Ovary (tissue), 9 donors: ENCODE data around the gene PREB. TPM values are rescaled to one million over a fixed set of nuclear protein-coding genes. Genes with fewer than 3 reads are reported as not detected.
A peak's percentile ranks its signal among the peaks of the same experiment; 100 is the strongest.

Source experiments
- DNase-seq, 5 donors: peaks; one replicate each; pipeline ENCODE4 v3.0.0-alpha.2; 2019 to 2020
- H3K27ac ChIP-seq, 2 donors: fragments of 200-600 bp; one replicate each; pipeline versions ENCODE4 v1.5.1 to v1.8.0; 2019 to 2022
- H3K27me3 ChIP-seq: fragments of 200-600 bp; one replicate; pipeline ENCODE4 v1.8.0; 2022
- H3K36me3 ChIP-seq: fragments of 200-600 bp; sonication (generic); one replicate; pipeline ENCODE4 v1.5.1; 2019
- H3K4me1 ChIP-seq: one replicate; pipeline ENCODE4 v1.8.1; 2013; ENCODE audit warnings: mild to moderate bottlenecking, moderate library complexity; ENCODE audit not compliant: insufficient read depth
- H3K4me3 ChIP-seq: fragments of 200-600 bp; sonication (generic); one replicate; pipeline ENCODE4 v1.5.1; 2017
- H3K9me3 ChIP-seq, 2 donors: fragments of 200-600 bp in 1 of 2; sonication (generic) in 1 of 2; one replicate each; pipeline versions ENCODE4 v1.5.1 to v1.8.1; 2013 to 2019; ENCODE audit warnings: mild to moderate bottlenecking in 1 of 2, moderate library complexity in 1 of 2
- EP300 ChIP-seq: sonication (generic); formaldehyde crosslinking; IDR thresholded peaks from one replicate; pipeline ENCODE4 v1.6.1; 2017; ENCODE audit warnings: antibody characterized with exemption
- POLR2A ChIP-seq: fragments of 450-650 bp; IDR thresholded peaks from one replicate; pipeline ENCODE4 v1.6.1; 2017; ENCODE audit warnings: antibody characterized with exemption, mild to moderate bottlenecking, moderate library complexity
- WGBS, 3 donors: extraction: QIAGEN DNeasy Blood & Tissue Kit in 1 of 3; methylation state at CpG; one replicate each; pipeline versions ENCODE4 v1.1.5 to v1.1.7; 2013 to 2017; 5-methylcytosine and 5-hydroxymethylcytosine counted together
- intact Hi-C, 4 donors: fragments of 100-400 bp; cut with DNase I; formaldehyde crosslinking; loops; one replicate each; pipeline versions ENCODE4 v1.11.0 to v1.15.1; 2022 to 2023
- polyA plus RNA-seq, 2 donors: library from polyadenylated mRNA; stranded (reverse); fragments of 200-250 nt in 1 of 2; fragments of 350-450 nt in 1 of 2; fragmentation: Illumina TruSeq in 1 of 2; extraction: RNeasy Lipid Tissue Mini Kit (QIAGEN cat#74804) in 1 of 2; gene quantifications; one replicate each; pipeline ENCODE4 v1.2.3, GENCODE V29; 2013 to 2014
- total RNA-seq, 7 donors: library from RNA; depleted of rRNA in 2 of 7; stranded (reverse); fragments of >200 nt in 2 of 7; fragmentation: NEBNext Ultra II Directional in 3 of 7; extraction: Animal tissue kit (Norgen Biotek cat#: 25700) in 3 of 7; gene quantifications; one replicate each; pipeline versions ENCODE4 v1.1.0 to v1.2.4, GENCODE V29; 2016 to 2023
- TF ChIP-seq, protein P1 (sequence below), 3 donors: fragments of 450-650 bp in 2 of 3; fragments of 200-600 bp in 1 of 3; IDR thresholded peaks; one replicate each; pipeline versions ENCODE4 v1.5.1 to v1.8.0; 2016 to 2022; ENCODE audit warnings: antibody characterized with exemption in 3 of 3, mild to moderate bottlenecking in 1 of 3
- donor health status: DM: no; HTN: no; CAD: no; lungs with moderate emphysema.
- donor health status: DM: no; HTN: no; CAD: no.
- donor health status: Bipolar disorder and iron deficiency.
- donor health status: DM: yes; HTN: yes; CAD: no.
- donor health status: DM: no; HTN: no; CAD: no.
- donor health status: DM: yes; HTN: yes; CAD: no.

PREB gene
- total and polyA plus RNA-seq, 9 donors: 42.7 to 113 (median 67.2) TPM

DNA sequence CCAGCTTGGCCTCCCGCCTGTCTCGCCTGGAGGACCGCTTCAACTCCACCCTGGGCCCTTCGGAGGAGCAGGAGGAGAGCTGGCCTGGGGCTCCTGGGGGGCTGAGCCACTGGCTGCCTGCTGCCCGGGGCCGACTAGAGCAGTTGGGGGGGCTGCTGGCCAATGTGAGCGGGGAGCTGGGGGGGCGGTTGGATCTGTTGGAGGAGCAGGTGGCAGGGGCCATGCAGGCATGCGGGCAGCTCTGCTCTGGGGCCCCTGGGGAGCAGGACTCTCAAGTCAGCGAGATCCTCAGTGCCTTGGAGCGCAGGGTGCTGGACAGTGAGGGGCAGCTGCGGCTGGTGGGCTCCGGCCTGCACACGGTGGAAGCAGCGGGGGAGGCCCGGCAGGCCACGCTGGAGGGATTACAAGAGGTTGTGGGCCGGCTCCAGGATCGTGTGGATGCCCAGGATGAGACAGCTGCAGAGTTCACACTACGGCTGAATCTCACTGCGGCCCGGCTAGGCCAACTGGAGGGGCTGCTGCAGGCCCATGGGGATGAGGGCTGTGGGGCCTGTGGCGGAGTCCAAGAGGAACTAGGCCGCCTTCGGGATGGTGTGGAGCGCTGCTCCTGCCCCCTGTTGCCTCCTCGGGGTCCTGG is 51.5 kb downstream of the PREB start:
- 63 to 68% (median 65%) methylated on average over 27 of the region's 27 CpGs for WGBS, 3 donors
- Histone ChIP-seq H3K9me3 (no peaks in the 10 kb centered on the region), H3K27me3 (no peaks in the 10 kb centered on the region), H3K36me3 (no peaks in the 10 kb centered on the region), H3K4me1 (peaks cover 16% of the 10 kb centered on the region), H3K4me3 (no peak overlapping the region), H3K27ac (no peak overlapping the region)
- DNase-seq: peak in 2 of 5 donors; percentile 25 to 48
- TF ChIP-seq, protein P1, sequence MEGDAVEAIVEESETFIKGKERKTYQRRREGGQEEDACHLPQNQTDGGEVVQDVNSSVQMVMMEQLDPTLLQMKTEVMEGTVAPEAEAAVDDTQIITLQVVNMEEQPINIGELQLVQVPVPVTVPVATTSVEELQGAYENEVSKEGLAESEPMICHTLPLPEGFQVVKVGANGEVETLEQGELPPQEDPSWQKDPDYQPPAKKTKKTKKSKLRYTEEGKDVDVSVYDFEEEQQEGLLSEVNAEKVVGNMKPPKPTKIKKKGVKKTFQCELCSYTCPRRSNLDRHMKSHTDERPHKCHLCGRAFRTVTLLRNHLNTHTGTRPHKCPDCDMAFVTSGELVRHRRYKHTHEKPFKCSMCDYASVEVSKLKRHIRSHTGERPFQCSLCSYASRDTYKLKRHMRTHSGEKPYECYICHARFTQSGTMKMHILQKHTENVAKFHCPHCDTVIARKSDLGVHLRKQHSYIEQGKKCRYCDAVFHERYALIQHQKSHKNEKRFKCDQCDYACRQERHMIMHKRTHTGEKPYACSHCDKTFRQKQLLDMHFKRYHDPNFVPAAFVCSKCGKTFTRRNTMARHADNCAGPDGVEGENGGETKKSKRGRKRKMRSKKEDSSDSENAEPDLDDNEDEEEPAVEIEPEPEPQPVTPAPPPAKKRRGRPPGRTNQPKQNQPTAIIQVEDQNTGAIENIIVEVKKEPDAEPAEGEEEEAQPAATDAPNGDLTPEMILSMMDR (IDR thresholded peaks at IDR 0.05): no peak
- TF ChIP-seq EP300 (no peak), POLR2A (no peak)
- intact Hi-C loops: loop anchor here (10.0 kb wide), 2 partner anchors 48 to 108 kb away; partner anchors contain the start of genes MAPRE3 (in 2 of the 4) and TMEM214 (in 2 of the 4)

DNA sequence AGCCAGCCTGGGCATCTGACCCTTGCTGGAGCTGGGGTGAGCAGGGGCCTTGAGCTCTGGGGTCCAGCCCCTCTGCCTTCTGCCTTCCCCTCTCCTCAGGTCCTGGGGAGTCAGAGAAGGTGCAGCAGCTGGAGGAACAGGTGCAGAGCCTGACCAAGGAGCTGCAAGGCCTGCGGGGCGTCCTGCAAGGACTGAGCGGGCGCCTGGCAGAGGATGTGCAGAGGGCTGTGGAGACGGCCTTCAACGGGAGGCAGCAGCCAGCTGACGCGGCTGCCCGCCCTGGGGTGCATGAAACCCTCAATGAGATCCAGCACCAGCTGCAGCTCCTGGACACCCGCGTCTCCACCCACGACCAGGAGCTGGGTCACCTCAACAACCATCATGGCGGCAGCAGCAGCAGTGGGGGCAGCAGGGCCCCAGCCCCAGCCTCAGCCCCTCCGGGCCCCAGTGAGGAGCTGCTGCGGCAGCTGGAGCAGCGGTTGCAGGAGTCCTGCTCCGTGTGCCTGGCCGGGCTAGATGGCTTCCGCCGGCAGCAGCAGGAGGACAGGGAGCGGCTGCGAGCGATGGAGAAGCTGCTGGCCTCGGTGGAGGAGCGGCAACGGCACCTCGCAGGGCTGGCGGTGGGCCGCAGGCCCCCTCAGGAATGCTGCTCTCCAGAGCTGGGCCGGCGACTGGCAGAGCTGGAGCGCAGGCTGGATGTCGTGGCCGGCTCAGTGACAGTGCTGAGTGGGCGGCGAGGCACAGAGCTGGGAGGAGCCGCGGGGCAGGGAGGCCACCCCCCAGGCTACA is 52.3 kb downstream of the PREB start:
- Histone ChIP-seq H3K4me1 (peaks cover 16% of the 10 kb centered on the region), H3K27ac (no peak overlapping the region), H3K9me3 (no peaks in the 10 kb centered on the region), H3K4me3 (no peak overlapping the region), H3K27me3 (no peaks in the 10 kb centered on the region), H3K36me3 (no peaks in the 10 kb centered on the region)
- WGBS, 3 donors: 56 to 74% (median 64%) methylated on average over 37 to 38 of the region's 38 CpGs
- intact Hi-C loops: loop anchor here (10.0 kb wide), 2 partner anchors 47 to 107 kb away; partner anchors contain the start of genes MAPRE3 (in 2 of the 4) and TMEM214 (in 2 of the 4)
- no peak for TF ChIP-seq POLR2A
- TF ChIP-seq, protein P1 (IDR thresholded peaks at IDR 0.05): no peak
- no peak for TF ChIP-seq EP300
- peak in 1 of 5 donors; percentile 50 for DNase-seq

Other genes with a start within 250 kb of the PREB start
- 10 to 100 TPM; 23.8 to 51.8 (median 34.0) TPM for gene MAPRE3, start 164.0 kb downstream of the PREB start, total RNA-seq
- gene MAPRE3, start 164.0 kb downstream of the PREB start, polyA plus RNA-seq: 10 to 100 TPM; 34.3 to 45.4 TPM
- gene TMEM214, start 101.7 kb downstream of the PREB start, total RNA-seq: 100 to 1,000 TPM in 1 of 7 donors, 10 to 100 TPM in 6; 26.5 to 101 (median 73.9) TPM
- gene TMEM214, start 101.7 kb downstream of the PREB start, polyA plus RNA-seq: 10 to 100 TPM; 41.7 to 66.2 TPM
- 10 to 100 TPM; 11.7 to 26.9 (median 23.9) TPM for gene AGBL5, start 83.0 kb downstream of the PREB start, total RNA-seq
- gene AGBL5, start 83.0 kb downstream of the PREB start, polyA plus RNA-seq: 10 to 100 TPM; 17.6 to 24.8 TPM
- gene OST4, start 63.0 kb downstream of the PREB start, total RNA-seq: 100 to 1,000 TPM; 201 to 319 (median 264) TPM
- 100 to 1,000 TPM; 379 to 588 TPM for gene OST4, start 63.0 kb downstream of the PREB start, polyA plus RNA-seq
- gene EMILIN1, start 56.0 kb downstream of the PREB start, total RNA-seq: 100 to 1,000 TPM; 121 to 321 (median 264) TPM
- gene EMILIN1, start 56.0 kb downstream of the PREB start, polyA plus RNA-seq: 100 to 1,000 TPM in 1 of 2 donors, 1 to 10 TPM in 1; 8.6 to 177 TPM
- gene KHK, start 47.9 kb downstream of the PREB start, total RNA-seq: 10 to 100 TPM in 1 of 7 donors, 1 to 10 TPM in 6; 1.3 to 10.7 (median 8.0) TPM
- 1 to 10 TPM; 2.7 to 3.9 TPM for gene KHK, start 47.9 kb downstream of the PREB start, polyA plus RNA-seq
- 10 to 100 TPM in 5 of 7 donors, 1 to 10 TPM in 2; 7.9 to 23.9 (median 17.6) TPM for gene CGREF1, start 15.5 kb downstream of the PREB start, total RNA-seq
- gene CGREF1, start 15.5 kb downstream of the PREB start, polyA plus RNA-seq: 1 to 10 TPM; 7.9 to 9.5 TPM
- gene ABHD1, start 10.8 kb downstream of the PREB start, total RNA-seq: 1 to 10 TPM in 5 of 7 donors, not detected in 2; 1.1 to 2.4 (median 1.5) TPM
- 1 to 10 TPM in 1 of 2 donors, under 1 TPM in 1; 0.86 to 1.6 TPM for gene ABHD1, start 10.8 kb downstream of the PREB start, polyA plus RNA-seq
- gene PRR30, start 4.8 kb upstream of the PREB start, total RNA-seq: not detected
- not detected for gene PRR30, start 4.8 kb upstream of the PREB start, polyA plus RNA-seq
- gene TCF23, start 14.4 kb upstream of the PREB start, total RNA-seq: 10 to 100 TPM in 5 of 7 donors, 1 to 10 TPM in 2; 8.4 to 72.2 (median 41.7) TPM
- gene TCF23, start 14.4 kb upstream of the PREB start, polyA plus RNA-seq: 10 to 100 TPM; 31.7 to 56.1 TPM
- gene ATRAID, start 77.4 kb upstream of the PREB start, total RNA-seq: 100 to 1,000 TPM; 123 to 198 (median 135) TPM
- gene ATRAID, start 77.4 kb upstream of the PREB start, polyA plus RNA-seq: 100 to 1,000 TPM; 199 to 318 TPM
- gene SLC5A6, start 77.6 kb upstream of the PREB start, total RNA-seq: 10 to 100 TPM; 14.2 to 37.9 (median 21.4) TPM
- gene SLC5A6, start 77.6 kb upstream of the PREB start, polyA plus RNA-seq: 10 to 100 TPM; 11.2 to 13.9 TPM
- 10 to 100 TPM; 15.3 to 53.9 (median 36.3) TPM for gene CAD, start 82.7 kb upstream of the PREB start, total RNA-seq
- 10 to 100 TPM; 11.9 to 16.2 TPM for gene CAD, start 82.7 kb upstream of the PREB start, polyA plus RNA-seq
- gene SLC30A3, start 128.4 kb upstream of the PREB start, total RNA-seq: 1 to 10 TPM in 1 of 7 donors, under 1 TPM in 3, not detected in 3; 0.23 to 1.1 (median 0.45) TPM
- under 1 TPM; 0.27 to 0.38 TPM for gene SLC30A3, start 128.4 kb upstream of the PREB start, polyA plus RNA-seq
- gene DNAJC5G, start 140.8 kb upstream of the PREB start, total RNA-seq: under 1 TPM in 1 of 7 donors, not detected in 6; 0.56 TPM
- gene DNAJC5G, start 140.8 kb upstream of the PREB start, polyA plus RNA-seq: under 1 TPM; 0.16 to 0.83 TPM
- under 1 TPM in 4 of 7 donors, not detected in 3; 0.12 to 0.72 (median 0.49) TPM for gene TRIM54, start 147.8 kb upstream of the PREB start, total RNA-seq
- gene TRIM54, start 147.8 kb upstream of the PREB start, polyA plus RNA-seq: under 1 TPM; 0.20 to 0.21 TPM
- gene UCN, start 173.8 kb upstream of the PREB start, total RNA-seq: 1 to 10 TPM; 1.4 to 5.6 (median 1.6) TPM
- gene UCN, start 173.8 kb upstream of the PREB start, polyA plus RNA-seq: 1 to 10 TPM in 1 of 2 donors, not detected in 1; 1.5 TPM
- gene MPV17, start 188.5 kb upstream of the PREB start, total RNA-seq: 10 to 100 TPM; 47.0 to 64.3 (median 59.9) TPM
- gene MPV17, start 188.5 kb upstream of the PREB start, polyA plus RNA-seq: 100 to 1,000 TPM in 1 of 2 donors, 10 to 100 TPM in 1; 61.8 to 169 TPM
- 10 to 100 TPM; 32.8 to 57.7 (median 45.8) TPM for gene GTF3C2, start 222.1 kb upstream of the PREB start, total RNA-seq
- 10 to 100 TPM; 26.8 to 49.9 TPM for gene GTF3C2, start 222.1 kb upstream of the PREB start, polyA plus RNA-seq
- gene EIF2B4, start 235.7 kb upstream of the PREB start, total RNA-seq: 10 to 100 TPM; 28.0 to 46.8 (median 39.0) TPM
- 10 to 100 TPM; 37.0 to 39.9 TPM for gene EIF2B4, start 235.7 kb upstream of the PREB start, polyA plus RNA-seq
- 100 to 1,000 TPM in 4 of 7 donors, 10 to 100 TPM in 3; 72.3 to 111 (median 100) TPM for gene SNX17, start 236.0 kb upstream of the PREB start, total RNA-seq
- gene SNX17, start 236.0 kb upstream of the PREB start, polyA plus RNA-seq: 10 to 100 TPM; 82.5 to 94.3 TPM
- 10 to 100 TPM in 6 of 7 donors, 1 to 10 TPM in 1; 4.8 to 24.1 (median 13.6) TPM for gene ZNF513, start 246.1 kb upstream of the PREB start, total RNA-seq
- 10 to 100 TPM in 1 of 2 donors, 1 to 10 TPM in 1; 3.4 to 11.0 TPM for gene ZNF513, start 246.1 kb upstream of the PREB start, polyA plus RNA-seq